ENCODE results near the gene ZNF425.

- no peak for TF ChIP-seq CTCF (IDR thresholded peaks at IDR 0.05)
- no peak for TF ChIP-seq POLR2A (IDR thresholded peaks at IDR 0.05)
- TF ChIP-seq EP300 (IDR thresholded peaks at IDR 0.05): no peak
These were observed 27.1 kb downstream of the ZNF425 start for GRCh38 chr7:149099058-149099457.

All from stomach (tissue), 4 donors.